Liver (tissue), 9 donors: ENCODE results near the gene FAH. TPM values are rescaled to one million over a fixed set of nuclear protein-coding genes. Genes with fewer than 3 reads are reported as not detected.
A peak's percentile ranks its signal among the peaks of the same experiment; 100 is the strongest.

Experiments used
- DNase-seq: peaks from one replicate; pipeline ENCODE4 v3.0.0-alpha.2; 2017; ENCODE audit warnings: low spot score
- H3K27ac ChIP-seq, 2 donors: one replicate each; pipeline ENCODE4 v1.7.0; 2013; ENCODE audit warnings: inconsistent platforms in 2 of 2, low read length in 2 of 2, control low read depth in 1 of 2, low read depth in 1 of 2, mild to moderate bottlenecking in 1 of 2
- H3K27me3 ChIP-seq, 4 donors: one replicate each; pipeline versions ENCODE4 v1.6.1 to v1.7.0; 2013; ENCODE audit warnings: low read length in 3 of 4, inconsistent platforms in 1 of 4, mild to moderate bottlenecking in 1 of 4, moderate library complexity in 1 of 4; ENCODE audit not compliant: control insufficient read depth in 4 of 4, insufficient read depth in 4 of 4
- H3K36me3 ChIP-seq, 4 donors: one replicate each; pipeline versions ENCODE4 v1.6.1 to v1.7.0; 2013; ENCODE audit warnings: low read length in 3 of 4, mild to moderate bottlenecking in 3 of 4, low read depth in 1 of 4, moderate library complexity in 1 of 4; ENCODE audit not compliant: control insufficient read depth in 4 of 4, insufficient read depth in 3 of 4
- H3K4me1 ChIP-seq, 4 donors: one replicate each; pipeline versions ENCODE4 v1.6.1 to v1.7.0; 2013; ENCODE audit warnings: low read length in 3 of 4, mild to moderate bottlenecking in 3 of 4, moderate library complexity in 1 of 4; ENCODE audit not compliant: control insufficient read depth in 4 of 4, insufficient read depth in 4 of 4
- H3K4me3 ChIP-seq, 3 donors: one replicate each; pipeline versions ENCODE4 v1.6.1 to v1.7.0; 2013; ENCODE audit warnings: low read length in 3 of 3, control low read depth in 1 of 3, low read depth in 1 of 3, mild to moderate bottlenecking in 1 of 3
- H3K9ac ChIP-seq, 2 donors: one replicate each; pipeline ENCODE4 v1.7.0; 2013; ENCODE audit warnings: low read length in 2 of 2, mild to moderate bottlenecking in 2 of 2, moderate library complexity in 2 of 2, control low read depth in 1 of 2, low read depth in 1 of 2
- H3K9me3 ChIP-seq, 4 donors: one replicate each; pipeline versions ENCODE4 v1.6.1 to v1.7.0; 2013; ENCODE audit warnings: low read length in 3 of 4; ENCODE audit not compliant: control insufficient read depth in 4 of 4
- CTCF ChIP-seq: fragments of 150-350 bp; IDR thresholded peaks from 2 replicates; pipeline ENCODE4 v1.5.1; 2017; ENCODE audit warnings: improper control_type of control experiment, low read depth, low read length; ENCODE audit not compliant: missing input control
- EGR1 ChIP-seq, 2 donors: IDR thresholded peaks; 2 replicates each; pipeline ENCODE4 v1.6.1; 2016 to 2018; ENCODE audit warnings: antibody characterized with exemption in 2 of 2, low read depth in 2 of 2
- FOXA1 ChIP-seq: IDR thresholded peaks from 2 replicates; pipeline ENCODE4 v1.6.1; 2016; ENCODE audit warnings: antibody characterized with exemption
- FOXA2 ChIP-seq: IDR thresholded peaks from 2 replicates; pipeline ENCODE4 v1.6.1; 2016; ENCODE audit warnings: antibody characterized with exemption
- GABPA ChIP-seq, 2 donors: IDR thresholded peaks in 1 of 2; conservative IDR thresholded peaks in 1 of 2; 2 replicates each; pipeline ENCODE4 v1.6.1; 2016; ENCODE audit warnings: antibody characterized with exemption in 2 of 2, mild to moderate bottlenecking in 1 of 2, moderate library complexity in 1 of 2
- HNF4A ChIP-seq, 2 donors: conservative IDR thresholded peaks; 2 replicates each; pipeline ENCODE4 v1.6.1; 2016; ENCODE audit warnings: antibody characterized with exemption in 2 of 2, mild to moderate bottlenecking in 2 of 2
- HNF4G ChIP-seq: IDR thresholded peaks from 2 replicates; pipeline ENCODE4 v1.6.1; 2016; ENCODE audit warnings: antibody characterized with exemption
- JUND ChIP-seq, 2 donors: IDR thresholded peaks; 2 replicates each; pipeline ENCODE4 v1.6.1; 2016; ENCODE audit warnings: antibody characterized with exemption in 2 of 2
- MAX ChIP-seq: IDR thresholded peaks from 2 replicates; pipeline ENCODE4 v1.6.1; 2016; ENCODE audit warnings: antibody characterized with exemption
- NR2F2 ChIP-seq: IDR thresholded peaks from 2 replicates; pipeline ENCODE4 v1.6.1; 2016; ENCODE audit warnings: antibody characterized with exemption
- RAD21 ChIP-seq, 2 donors: IDR thresholded peaks; 2 replicates each; pipeline ENCODE4 v1.6.1; 2016; ENCODE audit warnings: antibody characterized with exemption in 2 of 2, mild to moderate bottlenecking in 2 of 2
- REST ChIP-seq: IDR thresholded peaks from 2 replicates; pipeline ENCODE4 v1.6.1; 2016; ENCODE audit warnings: antibody characterized with exemption, mild to moderate bottlenecking
- RXRA ChIP-seq, 2 donors: IDR thresholded peaks; 2 replicates each; pipeline ENCODE4 v1.6.1; 2017 to 2018; ENCODE audit warnings: antibody characterized with exemption in 2 of 2, mild to moderate bottlenecking in 1 of 2
- SP1 ChIP-seq: IDR thresholded peaks from 2 replicates; pipeline ENCODE4 v1.6.1; 2018; ENCODE audit warnings: antibody characterized with exemption, mild to moderate bottlenecking
- TAF1 ChIP-seq: conservative IDR thresholded peaks from 2 replicates; pipeline ENCODE4 v1.6.1; 2016; ENCODE audit warnings: antibody characterized with exemption, mild to moderate bottlenecking
- YY1 ChIP-seq: IDR thresholded peaks from 2 replicates; pipeline ENCODE4 v1.6.1; 2016; ENCODE audit warnings: antibody characterized with exemption, mild to moderate bottlenecking
- ZBTB33 ChIP-seq: IDR thresholded peaks from 2 replicates; pipeline ENCODE4 v1.6.1; 2016; ENCODE audit warnings: antibody characterized with exemption
- WGBS: extraction: QIAGEN DNeasy Blood & Tissue Kit; methylation state at CpG from one replicate; pipeline ENCODE4 v1.1.7; 2013; 5-methylcytosine and 5-hydroxymethylcytosine counted together
- polyA plus RNA-seq, 2 donors: library from polyadenylated mRNA; stranded (reverse) in 1 of 2; unstranded in 1 of 2; fragments of 200-250 nt in 1 of 2; fragments of >200 nt in 1 of 2; fragmentation: Nextera tagmentation in 1 of 2; extraction: Ambion mirVana in 1 of 2; gene quantifications; one replicate each; pipeline versions ENCODE4 v1.2.1 to v1.2.3, GENCODE V29; 2013 to 2015
- total RNA-seq, 2 donors: library from RNA; depleted of rRNA; stranded (reverse); fragments of >200 nt; gene quantifications; one replicate each; pipeline ENCODE4 v1.2.3, GENCODE V29; 2014
- TF ChIP-seq, protein P1 (sequence below): IDR thresholded peaks from 2 replicates; pipeline ENCODE4 v1.6.1; 2016; ENCODE audit warnings: antibody characterized with exemption
- donor health status: healthy.
- donor health status: healthy.
- donor health status: healthy.
- donor health status: healthy.
- donor health status: healthy.

FAH gene
- total and polyA plus RNA-seq, 4 donors = 42.1 to 226 (median 186) TPM

- TF ChIP-seq CTCF (no peak), NR2F2 (no peak)
- H3K4me3 ChIP-seq = no peak overlapping the region
- H3K9me3 ChIP-seq = no peaks in the 10 kb centered on the region
- no peaks in the 10 kb centered on the region for H3K36me3 ChIP-seq
- 95% methylated on average over 5 of the region's 5 CpGs for WGBS
- no peaks in the 10 kb centered on the region for H3K27me3 ChIP-seq
- DNase-seq = no peak
- H3K27ac ChIP-seq = no peak overlapping the region
- no peak overlapping the region for H3K9ac ChIP-seq
- H3K4me1 ChIP-seq = peaks cover 11 to 28% (median 22%) of the 10 kb centered on the region in 4 donors
These were observed 63.3 kb downstream of the FAH start for GRCh38 chr15:80216141-80216540.

GRCh38 chr15:80216911-80217310 is 64.1 kb downstream of the FAH start:
- 88% methylated on average over 1 of the region's 1 CpG for WGBS
- DNase-seq = peak; percentile 5

More at GRCh38 chr15:80216911-80217310, 64.1 kb downstream of the FAH start:
- no peaks in the 10 kb centered on the region for H3K27me3 ChIP-seq
- H3K4me1 ChIP-seq = peaks cover 9 to 20% (median 16%) of the 10 kb centered on the region in 4 donors
- no peak overlapping the region for H3K9ac ChIP-seq
- no peak overlapping the region for H3K4me3 ChIP-seq
- no peaks in the 10 kb centered on the region for H3K36me3 ChIP-seq
- H3K9me3 ChIP-seq = no peaks in the 10 kb centered on the region
- no peak overlapping the region for H3K27ac ChIP-seq
- no peak for TF ChIP-seq SP1
- no peak for TF ChIP-seq REST
- TF ChIP-seq RAD21 (IDR thresholded peaks at IDR 0.05) = no peak
- TF ChIP-seq TAF1 = no peak
- TF ChIP-seq HNF4G = no peak
- no peak for TF ChIP-seq EGR1 (IDR thresholded peaks at IDR 0.05; ENCODE audit: low read depth in 2 of 2)
- TF ChIP-seq NR2F2 = no peak
- TF ChIP-seq CTCF = no peak
- TF ChIP-seq HNF4A (conservative IDR thresholded peaks at IDR 0.05) = no peak
- TF ChIP-seq FOXA2 = no peak
- no peak for TF ChIP-seq JUND (IDR thresholded peaks at IDR 0.05)
- no peak for TF ChIP-seq GABPA (IDR thresholded peaks at IDR 0.05 in 1 of 2, conservative IDR thresholded peaks at IDR 0.05 in 1 of 2)
- TF ChIP-seq ZBTB33 = no peak
- no peak for TF ChIP-seq MAX
- no peak for TF ChIP-seq RXRA (IDR thresholded peaks at IDR 0.05)
- TF ChIP-seq, protein P1, sequence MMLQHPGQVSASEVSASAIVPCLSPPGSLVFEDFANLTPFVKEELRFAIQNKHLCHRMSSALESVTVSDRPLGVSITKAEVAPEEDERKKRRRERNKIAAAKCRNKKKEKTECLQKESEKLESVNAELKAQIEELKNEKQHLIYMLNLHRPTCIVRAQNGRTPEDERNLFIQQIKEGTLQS = no peak
- no peak for TF ChIP-seq FOXA1
- TF ChIP-seq YY1 = no peak
